NCI-H128 (cell line): ENCODE measurements around the gene NAA50.

Source experiments
- DNase-seq: peaks from one replicate; lab custom pipeline; 2025; ENCODE audit not compliant: unreplicated experiment; lab: John Stamatoyannopoulos, UW

The NAA50 gene

DNA sequence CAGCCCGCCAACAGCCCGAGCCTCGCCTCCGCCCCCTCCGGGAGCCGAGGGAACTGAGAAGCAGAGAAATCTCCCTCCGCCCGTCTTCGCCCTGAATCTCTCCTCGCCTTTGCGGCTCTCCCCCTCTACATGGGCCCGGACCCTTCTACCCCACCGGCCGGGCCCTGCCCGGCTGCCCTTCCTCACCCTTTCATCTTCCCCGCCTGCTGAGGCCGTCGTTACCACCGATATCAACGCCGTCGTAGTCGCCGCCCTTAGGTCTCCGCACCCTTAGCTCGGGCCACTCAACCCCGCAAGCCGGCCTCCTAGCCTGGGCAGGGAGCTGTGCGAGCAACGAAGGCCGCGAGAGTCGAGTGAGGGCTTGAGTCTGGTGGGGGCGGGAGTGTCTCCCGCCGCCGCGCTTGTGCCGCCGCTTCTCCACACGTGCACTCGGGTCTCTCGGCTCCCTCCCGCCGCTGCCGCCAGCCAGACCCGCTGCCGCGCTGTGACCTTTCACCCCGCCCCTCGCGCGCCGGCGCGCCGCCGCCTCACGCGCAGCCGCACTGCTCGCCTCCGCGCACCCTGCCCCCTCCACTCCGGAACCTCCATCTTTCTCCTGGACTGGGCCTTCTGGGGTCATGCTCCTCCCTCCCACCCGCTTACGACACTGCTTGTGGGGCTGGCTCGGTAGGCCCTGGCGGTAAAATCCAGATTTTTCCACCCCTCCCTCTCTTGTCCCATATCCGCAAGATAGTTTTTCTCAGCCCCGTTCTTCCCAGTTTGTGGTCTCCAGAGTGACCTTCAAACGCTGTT, at the start of gene NAA50:
Gene NAA50, minus strand, starts transcription at position 494 of the 792 bp plus-strand sequence. Its CDS starts 300 bp downstream, at position 194.
- DNase-seq = peak; percentile 80

- DNase-seq = no peak
These were observed 49.6 kb upstream of the NAA50 start for GRCh38 chr3:113795693-113796092.

- DNase-seq = no peak
These were observed 48.5 kb upstream of the NAA50 start for GRCh38 chr3:113794526-113794925.

GRCh38 chr3:113791381-113791780, 45.3 kb upstream of the NAA50 start:
- no peak for DNase-seq

- DNase-seq = no peak
These were observed 37.9 kb upstream of the NAA50 start for GRCh38 chr3:113783980-113784379.

- no peak for DNase-seq
These were observed 37.4 kb upstream of the NAA50 start for GRCh38 chr3:113783463-113783862.

- no peak for DNase-seq
These were observed 30.5 kb upstream of the NAA50 start for GRCh38 chr3:113776564-113776963.

GRCh38 chr3:113775516-113775915, 29.5 kb upstream of the NAA50 start:
- DNase-seq = no peak

DNA sequence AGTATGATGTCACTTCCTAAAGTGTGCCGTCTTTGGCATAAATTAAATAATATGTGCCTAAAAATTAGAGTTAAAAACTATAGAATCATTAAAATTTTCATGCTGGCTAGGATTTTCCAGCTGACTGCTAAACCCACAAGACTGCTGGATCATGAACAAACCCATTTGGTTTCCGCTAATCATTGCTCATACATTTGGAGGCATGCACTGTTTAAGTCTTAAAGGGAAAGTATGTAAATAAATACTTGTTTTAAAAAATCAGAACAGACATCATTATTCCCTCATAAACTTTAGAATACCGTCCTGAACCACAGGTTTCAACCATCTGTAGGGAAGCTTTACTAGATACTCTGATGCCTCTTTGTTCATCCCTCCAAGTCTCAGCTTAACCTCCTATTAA, 27.3 kb upstream of the NAA50 start:
- DNase-seq = no peak

DNA sequence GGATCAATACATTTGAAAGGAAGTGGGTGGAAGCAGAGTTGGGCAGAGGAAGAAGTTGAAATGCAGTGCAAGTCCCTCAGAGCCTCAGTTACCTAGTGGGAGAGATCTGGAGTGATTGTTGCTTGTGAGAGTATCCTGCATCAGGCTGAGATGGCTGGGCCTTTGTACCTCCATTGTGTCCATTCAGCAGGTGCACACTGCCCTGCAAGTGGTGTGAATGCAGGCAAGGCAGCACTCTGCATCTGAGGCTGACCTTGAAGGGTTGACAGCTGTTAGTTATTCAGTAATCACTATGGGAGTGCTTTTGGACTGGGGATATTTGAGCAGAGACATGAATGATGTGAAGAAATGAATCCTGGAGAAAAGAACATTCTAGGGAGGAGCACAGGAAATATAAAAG, 25.9 kb upstream of the NAA50 start:
- no peak for DNase-seq

DNA sequence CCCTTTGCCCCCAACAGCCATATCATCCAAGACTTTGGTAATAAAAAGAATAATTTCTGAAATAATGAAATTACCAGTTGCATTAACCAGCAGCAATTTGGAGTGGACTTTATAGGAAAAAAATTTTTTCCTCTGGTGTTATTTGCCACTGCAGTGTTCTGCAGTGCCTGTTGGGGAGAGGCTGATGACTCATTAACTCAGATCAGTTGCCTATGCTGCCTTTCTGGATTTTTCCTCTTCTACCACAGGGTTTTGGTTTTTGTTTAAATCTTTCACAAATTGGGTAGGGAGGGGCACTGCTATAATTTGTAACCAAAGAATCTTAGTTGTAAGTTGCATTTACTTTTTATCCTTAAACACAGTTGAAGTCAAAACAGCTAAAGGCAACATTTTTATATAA, 23.5 kb upstream of the NAA50 start:
- DNase-seq = no peak

- no peak for DNase-seq
These were observed 18.6 kb upstream of the NAA50 start for GRCh38 chr3:113764698-113765097.

DNA sequence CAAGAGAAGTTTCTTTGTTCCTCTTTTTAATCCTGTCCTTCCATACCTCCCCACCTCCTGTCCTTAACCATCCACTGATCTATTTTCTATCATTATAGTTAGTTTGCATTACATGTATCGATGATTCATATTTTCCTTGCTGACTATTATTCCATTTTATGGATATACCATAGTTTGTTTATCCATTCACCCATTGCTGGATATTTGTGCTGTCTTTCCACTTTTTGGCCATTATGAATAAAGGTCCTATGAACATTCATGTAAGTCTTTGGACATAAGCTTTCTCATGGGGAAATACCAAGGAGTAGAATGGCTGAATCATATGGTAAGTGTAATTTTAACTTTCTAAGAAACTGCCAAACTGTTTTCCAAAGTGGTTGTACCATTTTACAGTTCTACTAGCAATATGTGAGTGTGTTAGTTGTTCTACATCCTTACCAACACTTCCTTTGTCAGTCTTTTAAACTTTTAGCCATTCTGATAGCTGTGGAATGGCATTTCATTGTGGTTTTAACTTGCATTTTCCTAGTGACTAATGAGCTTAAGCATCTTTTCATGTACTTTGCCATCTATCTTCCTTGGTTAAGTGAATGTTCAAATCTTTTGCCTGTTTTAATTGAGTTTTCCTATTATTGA, 12.5 kb upstream of the NAA50 start:
- DNase-seq = no peak

- DNase-seq = no peak
These were observed 8.6 kb upstream of the NAA50 start for GRCh38 chr3:113754494-113755159.

DNA sequence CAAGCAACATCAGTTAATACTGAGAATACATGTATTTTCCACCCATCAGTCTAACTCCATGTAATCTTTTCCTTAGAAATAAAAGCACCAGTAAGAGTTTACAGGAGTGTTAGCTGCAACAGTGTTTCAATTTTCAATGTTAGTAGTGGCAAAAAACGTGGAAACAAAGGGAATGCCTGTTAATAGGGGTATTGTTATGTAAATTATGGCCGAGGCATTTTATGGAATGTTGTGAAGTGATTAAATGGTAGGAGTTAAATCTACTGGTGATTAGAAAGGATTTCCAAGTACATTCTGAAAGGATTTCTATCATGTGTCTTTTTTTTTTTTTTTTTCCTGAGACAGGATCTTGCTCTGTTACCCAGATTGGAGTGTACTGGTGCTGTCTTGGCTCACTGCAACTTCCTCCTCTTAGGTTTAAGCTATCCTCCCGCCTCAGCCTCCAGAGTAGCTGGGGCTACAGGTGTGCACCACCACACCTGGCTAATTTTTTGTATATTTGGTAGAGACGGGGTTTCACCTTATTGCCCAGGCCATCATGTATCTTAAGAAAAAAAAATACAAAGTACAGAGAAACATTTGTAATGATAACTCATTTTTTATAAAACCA, 7.4 kb upstream of the NAA50 start:
- DNase-seq = no peak

- DNase-seq = no peak
These were observed 5.1 kb upstream of the NAA50 start for GRCh38 chr3:113751141-113751540.

DNA sequence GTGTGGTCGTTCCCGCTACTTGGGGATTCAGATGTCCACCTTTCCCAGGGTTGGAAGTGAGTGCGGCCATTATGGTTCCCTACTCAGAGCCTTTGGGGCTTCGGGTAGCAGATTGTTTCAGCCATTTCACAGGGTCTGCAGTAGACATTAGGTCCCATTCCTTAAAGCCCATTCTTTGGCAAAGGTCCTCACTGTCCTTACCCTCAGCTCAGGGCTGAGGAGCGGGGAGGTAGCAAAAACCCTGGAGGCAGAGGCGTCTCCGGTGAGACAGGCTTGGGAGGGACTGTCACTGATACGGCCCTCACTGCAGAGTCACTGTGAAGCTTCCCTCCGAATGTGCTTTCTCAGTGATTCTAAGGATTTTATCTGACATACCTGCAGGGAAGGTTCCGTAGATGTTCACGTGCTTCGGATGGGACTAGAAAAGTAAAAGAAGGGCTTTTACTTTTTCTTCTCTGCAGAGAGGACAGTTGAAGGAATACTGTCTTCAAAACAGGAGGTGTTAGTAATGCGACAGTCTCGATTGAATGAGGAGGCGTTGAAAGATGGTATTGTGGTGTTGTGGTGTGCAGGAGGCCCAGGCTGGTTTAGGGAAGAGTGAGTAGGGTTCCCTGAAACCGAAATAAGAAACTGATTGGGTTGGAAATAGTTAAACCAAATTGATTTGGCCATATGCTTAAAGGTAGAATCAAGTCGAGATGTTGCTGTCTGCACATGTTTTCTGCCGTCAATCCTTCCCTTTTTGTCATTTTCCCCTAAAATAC, 1.4 kb upstream of the NAA50 start:
- no peak for DNase-seq

GRCh38 chr3:113746548-113747282, 666 bp upstream of the NAA50 start, which contains the start of gene ATP6V1A:
Gene ATP6V1A (plus strand): TSS chr3:113747035. CDS start chr3:113778754, 31,719 bp downstream.
- peak; percentile 88 for DNase-seq

DNA sequence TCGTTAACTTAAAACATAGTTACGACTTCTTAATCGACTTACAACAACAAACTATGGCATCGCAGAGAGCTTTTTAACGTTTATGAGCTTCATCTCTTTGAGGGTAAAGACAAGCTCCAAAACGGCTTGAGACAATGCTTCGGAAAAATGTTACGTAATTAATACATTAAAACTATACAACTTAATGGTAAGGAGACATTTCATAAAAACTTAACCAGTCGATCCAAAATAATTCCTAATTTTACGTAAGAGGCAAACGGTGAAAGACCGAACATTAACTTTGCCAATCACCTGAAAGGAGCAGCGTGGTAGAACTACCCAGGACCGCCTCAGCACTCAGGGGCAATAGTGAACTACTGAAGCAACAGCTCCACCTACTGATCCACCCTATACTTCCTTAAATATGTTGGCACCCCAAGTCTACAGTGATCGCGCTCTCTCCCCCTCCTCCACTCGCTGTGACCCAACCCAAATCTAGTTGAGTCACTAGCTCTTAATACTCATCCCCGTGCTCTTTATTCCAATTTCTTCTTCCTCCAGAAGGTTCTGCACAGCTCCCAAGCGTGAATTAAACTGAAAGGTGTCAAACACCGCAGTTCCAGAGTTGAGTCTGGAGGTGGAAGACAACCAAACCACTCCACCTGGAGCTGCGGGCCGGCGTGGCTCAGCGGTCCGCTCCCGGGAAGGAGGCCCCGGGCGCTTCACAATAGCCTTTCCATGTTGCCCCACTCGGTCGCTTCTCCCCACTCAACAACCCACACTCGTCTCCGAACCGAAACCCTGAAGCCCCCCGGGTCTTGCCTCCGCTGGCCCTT, 901 bp downstream of the NAA50 start:
- peak; percentile 38 for DNase-seq
